IMR-90 (cell line): ENCODE data around the gene RAB5B. TPM values are rescaled to one million over a fixed set of nuclear protein-coding genes. Genes with fewer than 3 reads are reported as not detected.

ENCODE experiments used
- ATAC-seq: fragments of 200-7000 bp; cut with Tn5 transposase; 2 replicates; pipeline ENCODE4 v1.9.1; 2020; ENCODE audit warnings: low read depth, mild to moderate bottlenecking, moderate library complexity
- BruUV-seq: library from RNA; stranded (reverse); fragments of 400-500 nt; replicated peaks from 2 replicates; lab custom pipeline; 2021; lab: Mats Ljungman, UMichigan
- CTCF ChIA-PET: fragments of 300-600 bp; formaldehyde crosslinking; extraction: SDS; loops from one replicate; lab custom pipeline; 2021; ENCODE audit warnings: antibody characterized with exemption; lab: Yijun Ruan, JAX
- POLR2A ChIA-PET: fragments of 300-600 bp; sonication (Branson Sonifier 250); formaldehyde crosslinking; loops from one replicate; lab custom pipeline; 2022; ENCODE audit warnings: antibody characterized with exemption; ENCODE audit not compliant: unreplicated experiment; lab: Charles Lee
- DNase-seq: peaks from one replicate; pipeline ENCODE4 v3.0.0; 2013
- H2AFZ ChIP-seq: replicated peaks from 2 replicates; pipeline ENCODE3; 2013; ENCODE audit warnings: low read length, mild to moderate bottlenecking; ENCODE audit not compliant: poor library complexity
- H2AK5ac ChIP-seq: 2 replicates; pipeline ENCODE4 v1.6.1; 2013; ENCODE audit warnings: low read depth, low read length, inconsistent platforms
- H2AK9ac ChIP-seq: replicated peaks from 2 replicates; pipeline ENCODE3; 2013; ENCODE audit warnings: mild to moderate bottlenecking, low read depth, low read length, moderate library complexity; ENCODE audit not compliant: poor library complexity
- H2BK120ac ChIP-seq: 2 replicates; pipeline ENCODE4 v1.6.1; 2013; ENCODE audit warnings: low read depth, low read length, inconsistent platforms
- H2BK15ac ChIP-seq: 3 replicates; pipeline ENCODE4 v1.6.1; 2013; ENCODE audit warnings: low read depth, low read length, inconsistent platforms
- H2BK20ac ChIP-seq: 2 replicates; pipeline ENCODE4 v1.6.1; 2013; ENCODE audit warnings: low read depth, mild to moderate bottlenecking, inconsistent platforms, low read length, moderate library complexity
- H2BK5ac ChIP-seq: 2 replicates; pipeline ENCODE4 v1.6.1; 2013; ENCODE audit warnings: mild to moderate bottlenecking, low read depth, low read length, inconsistent platforms; ENCODE audit not compliant: poor library complexity, severe bottlenecking
- H3K14ac ChIP-seq: replicated peaks from 2 replicates; pipeline ENCODE4 v1.6.1; 2013; ENCODE audit warnings: low read depth, low read length, inconsistent platforms
- H3K18ac ChIP-seq: 2 replicates; pipeline ENCODE4 v1.6.1; 2013; ENCODE audit warnings: low read depth, low read length, control low read depth
- H3K23ac ChIP-seq: 2 replicates; pipeline ENCODE4 v1.6.1; 2013; ENCODE audit warnings: low read depth, low read length, inconsistent platforms
- H3K27ac ChIP-seq: 2 replicates; pipeline ENCODE4 v1.5.1; 2013; ENCODE audit warnings: mild to moderate bottlenecking, control low read depth, low read length; ENCODE audit not compliant: insufficient read depth
- H3K27me3 ChIP-seq: 2 replicates; pipeline ENCODE4 v1.6.1; 2013; ENCODE audit warnings: low read length; ENCODE audit not compliant: control insufficient read depth, insufficient read depth
- H3K36me3 ChIP-seq: 2 replicates; pipeline ENCODE4 v1.6.1; 2013; ENCODE audit warnings: low read length, mixed read lengths; ENCODE audit not compliant: control insufficient read depth, insufficient read depth
- H3K4ac ChIP-seq: 2 replicates; pipeline ENCODE4 v1.6.1; 2013; ENCODE audit warnings: low read depth, low read length, inconsistent platforms
- H3K4me1 ChIP-seq: 2 replicates; pipeline ENCODE4 v1.6.1; 2013; ENCODE audit warnings: low read length, mixed read lengths; ENCODE audit not compliant: control insufficient read depth, insufficient read depth
- H3K4me2 ChIP-seq: 2 replicates; pipeline ENCODE4 v1.6.1; 2013; ENCODE audit warnings: low read depth, mild to moderate bottlenecking, control low read depth, low read length, moderate library complexity
- H3K4me3 ChIP-seq: 2 replicates; pipeline ENCODE4 v1.5.1; 2013; ENCODE audit warnings: low read depth, mild to moderate bottlenecking, control low read depth, low read length, moderate library complexity; ENCODE audit not compliant: insufficient read depth
- H3K56ac ChIP-seq: 2 replicates; pipeline ENCODE4 v1.6.1; 2013; ENCODE audit warnings: low read length, inconsistent platforms; ENCODE audit not compliant: insufficient read depth; ENCODE audit errors: extremely low read depth
- H3K79me1 ChIP-seq, 2 experiments: 2 replicates each; pipeline ENCODE4 v1.6.1; 2013; ENCODE audit warnings: low read length in 2 of 2, inconsistent platforms in 1 of 2, low read depth in 1 of 2
- H3K9ac ChIP-seq: 2 replicates; pipeline ENCODE4 v1.6.1; 2013; ENCODE audit warnings: low read depth, low read length, control low read depth
- H3K9me1 ChIP-seq: 2 replicates; pipeline ENCODE4 v1.6.1; 2013; ENCODE audit warnings: low read length, inconsistent platforms; ENCODE audit not compliant: insufficient read depth
- H3K9me3 ChIP-seq: 2 replicates; pipeline ENCODE4 v1.6.1; 2013; ENCODE audit warnings: low read length; ENCODE audit not compliant: control insufficient read depth, insufficient read depth
- H4K20me1 ChIP-seq: 2 replicates; pipeline ENCODE4 v1.6.1; 2013; ENCODE audit warnings: low read length, inconsistent platforms; ENCODE audit not compliant: insufficient read depth
- H4K5ac ChIP-seq: 2 replicates; pipeline ENCODE4 v1.6.1; 2013; ENCODE audit warnings: mild to moderate bottlenecking, low read depth, low read length, control low read depth
- H4K8ac ChIP-seq, 2 experiments: 2 replicates each; pipeline ENCODE4 v1.6.1; 2013; ENCODE audit warnings: low read depth in 2 of 2, low read length in 2 of 2, control low read depth in 1 of 2, inconsistent platforms in 1 of 2
- H4K91ac ChIP-seq: 2 replicates; pipeline ENCODE4 v1.6.1; 2013; ENCODE audit warnings: low read depth, low read length, inconsistent platforms; ENCODE audit not compliant: insufficient read depth
- BHLHE40 ChIP-seq: fragments of 150-350 bp; IDR thresholded peaks from 2 replicates; pipeline ENCODE4 v1.6.1; 2016; ENCODE audit warnings: mild to moderate bottlenecking, low read depth, low read length
- CEBPB ChIP-seq: IDR thresholded peaks from 2 replicates; pipeline ENCODE4 v1.6.1; 2012; ENCODE audit warnings: low read depth, low read length, improper control_type of control experiment
- CHD1 ChIP-seq: IDR thresholded peaks from 2 replicates; pipeline ENCODE4 v1.6.1; 2012; ENCODE audit warnings: low read depth, low read length, improper control_type of control experiment
- CTCF ChIP-seq: conservative IDR thresholded peaks from 2 replicates; pipeline ENCODE4 v1.5.1; 2012; ENCODE audit warnings: mild to moderate bottlenecking, low read depth, low read length, improper control_type of control experiment
- FOS ChIP-seq: fragments of 150-350 bp; IDR thresholded peaks from 2 replicates; pipeline ENCODE4 v1.6.1; 2016; ENCODE audit warnings: low read depth, low read length
- MAFK ChIP-seq: IDR thresholded peaks from 2 replicates; pipeline ENCODE4 v1.6.1; 2012; ENCODE audit warnings: low read depth, low read length, improper control_type of control experiment
- MAZ ChIP-seq: IDR thresholded peaks from 2 replicates; pipeline ENCODE4 v1.6.1; 2012; ENCODE audit warnings: low read depth, mild to moderate bottlenecking, low read length, improper control_type of control experiment, moderate library complexity, borderline replicate concordance
- MXI1 ChIP-seq: IDR thresholded peaks from 2 replicates; pipeline ENCODE4 v1.6.1; 2012; ENCODE audit warnings: low read depth, mild to moderate bottlenecking, low read length, moderate library complexity, borderline replicate concordance
- NFE2L2 ChIP-seq: fragments of 150-350 bp; IDR thresholded peaks from 2 replicates; pipeline ENCODE4 v1.6.1; 2016; ENCODE audit warnings: low read depth, mild to moderate bottlenecking, low read length
- POLR2A ChIP-seq: IDR thresholded peaks from 2 replicates; pipeline ENCODE4 v1.6.1; 2012; ENCODE audit warnings: mild to moderate bottlenecking, low read depth, low read length
- RAD21 ChIP-seq: IDR thresholded peaks from 2 replicates; pipeline ENCODE4 v1.6.1; 2012; ENCODE audit warnings: low read length, improper control_type of control experiment
- RCOR1 ChIP-seq: IDR thresholded peaks from 2 replicates; pipeline ENCODE4 v1.6.1; 2012; ENCODE audit warnings: mild to moderate bottlenecking, low read length, improper control_type of control experiment; ENCODE audit not compliant: insufficient replicate concordance
- RFX5 ChIP-seq: IDR thresholded peaks from 2 replicates; pipeline ENCODE4 v1.8.0; 2012; ENCODE audit warnings: low read depth, mild to moderate bottlenecking, low read length, moderate library complexity
- SMC3 ChIP-seq: fragments of 150-350 bp; IDR thresholded peaks from 2 replicates; pipeline ENCODE4 v1.6.1; 2016; ENCODE audit warnings: low read depth, mild to moderate bottlenecking, antibody characterized with exemption, low read length, moderate library complexity
- USF2 ChIP-seq: fragments of 150-350 bp; IDR thresholded peaks from 2 replicates; pipeline ENCODE4 v1.6.1; 2017; ENCODE audit warnings: mild to moderate bottlenecking, antibody characterized with exemption, low read length, low read depth
- WGBS, 2 experiments: methylation state at CpG; one replicate each; pipeline versions ENCODE4 v1.1.5 to v1.1.7; 2013; ENCODE audit warnings: missing lambda C conversion rate in 2 of 2; ENCODE audit not compliant: insufficient read length in 1 of 2; ENCODE audit errors: extremely low coverage in 2 of 2; 5-methylcytosine and 5-hydroxymethylcytosine counted together
- dilution Hi-C: fragments of 300-500 bp; cut with HindIII; formaldehyde crosslinking; loops from one replicate; pipeline ENCODE4 v1.14.3; 2018; ENCODE audit warnings: low sequenced_read_pairs; ENCODE audit not compliant: unreplicated experiment
- in situ Hi-C: fragments of 300-500 bp; cut with MboI; formaldehyde crosslinking; loops from 3 replicates; pipeline ENCODE4 v1.14.3; 2019; ENCODE audit warnings: low sequenced_read_pairs, inconsistent platforms, mixed read lengths
- intact Hi-C: fragments of 100-400 bp; cut with micrococcal nuclease; formaldehyde crosslinking; loops from 2 replicates; pipeline ENCODE4 v1.10.0; 2022
- polyA plus RNA-seq, 3 experiments: library from polyadenylated mRNA; depleted of rRNA; stranded (reverse); fragments of >200 nt; gene quantifications; 2 replicates each; pipeline ENCODE4 v1.2.3, GENCODE V29; 2012; ENCODE audit warnings: low replicate concordance in 1 of 3
- total RNA-seq: library from RNA; depleted of rRNA; stranded (reverse); fragments of >200 nt; gene quantifications from 2 replicates; pipeline ENCODE4 v1.2.3, GENCODE V29; 2012
- TF ChIP-seq, protein P1 (sequence below): fragments of 150-350 bp; IDR thresholded peaks from 2 replicates; pipeline ENCODE4 v1.6.1; 2016; ENCODE audit warnings: low read depth, mild to moderate bottlenecking, low read length, moderate library complexity, borderline replicate concordance

The RAB5B gene
- total and polyA plus RNA-seq, 2 of the 4 experiments (the other 2 are of a cell fraction), result 56.5 to 99.2 TPM

DNA sequence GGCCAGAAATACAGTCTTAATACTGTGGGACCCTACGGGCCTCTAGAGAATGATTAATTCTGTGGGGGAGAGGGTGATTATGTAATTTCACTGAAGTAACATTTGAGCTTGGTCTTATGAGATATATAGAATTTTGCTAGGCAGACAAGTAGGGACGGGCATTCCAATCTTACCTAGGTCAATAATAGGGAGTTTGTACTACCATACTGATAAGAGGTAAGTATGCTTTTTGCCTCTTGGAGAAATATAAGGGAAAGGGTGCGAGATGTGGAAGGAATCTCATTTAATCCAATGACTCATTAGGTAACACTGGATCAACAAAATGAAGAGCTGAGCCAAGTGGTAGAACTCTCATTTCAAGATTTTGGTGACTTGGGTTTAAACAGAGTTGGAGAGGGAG lies 5.2 kb downstream of the RAB5B start:
- in situ Hi-C loops, result no loop called here
- BruUV-seq, result no TSS peak

More for the DNA sequence above, 5.2 kb downstream of the RAB5B start:
- no peak overlapping the region for H2AK5ac ChIP-seq
- H2AFZ ChIP-seq, result no peak overlapping the region
- no peak overlapping the region for H3K9ac ChIP-seq
- no peaks in the 10 kb centered on the region for H3K9me3 ChIP-seq
- no peak overlapping the region for H2BK15ac ChIP-seq
- no peak overlapping the region for H2AK9ac ChIP-seq
- no CpG with 5 or more reads among the region's 3 CpGs for WGBS, 2 experiments
- H3K79me1 ChIP-seq, result peaks cover 16 to 75% of the 10 kb centered on the region in 2 experiments
- no peaks in the 10 kb centered on the region for H3K27me3 ChIP-seq
- H2BK120ac ChIP-seq, result no peak overlapping the region
- no peak overlapping the region for H3K4me2 ChIP-seq
- H4K91ac ChIP-seq, result no peak overlapping the region
- TF ChIP-seq SMC3, result no peak
- no peak for TF ChIP-seq NFE2L2
- no peak for TF ChIP-seq USF2
- no peak for TF ChIP-seq CHD1
- TF ChIP-seq RAD21, result no peak
- TF ChIP-seq MAZ, result no peak
- TF ChIP-seq POLR2A, result no peak
- no peak for TF ChIP-seq RFX5
- no peak for TF ChIP-seq CEBPB
- TF ChIP-seq MAFK, result no peak
- no peak for TF ChIP-seq FOS
- no peak for TF ChIP-seq CTCF
- no peak for TF ChIP-seq MXI1
- no peak for TF ChIP-seq RCOR1
- TF ChIP-seq, protein P1, sequence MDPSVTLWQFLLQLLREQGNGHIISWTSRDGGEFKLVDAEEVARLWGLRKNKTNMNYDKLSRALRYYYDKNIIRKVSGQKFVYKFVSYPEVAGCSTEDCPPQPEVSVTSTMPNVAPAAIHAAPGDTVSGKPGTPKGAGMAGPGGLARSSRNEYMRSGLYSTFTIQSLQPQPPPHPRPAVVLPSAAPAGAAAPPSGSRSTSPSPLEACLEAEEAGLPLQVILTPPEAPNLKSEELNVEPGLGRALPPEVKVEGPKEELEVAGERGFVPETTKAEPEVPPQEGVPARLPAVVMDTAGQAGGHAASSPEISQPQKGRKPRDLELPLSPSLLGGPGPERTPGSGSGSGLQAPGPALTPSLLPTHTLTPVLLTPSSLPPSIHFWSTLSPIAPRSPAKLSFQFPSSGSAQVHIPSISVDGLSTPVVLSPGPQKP, result no peak
- TF ChIP-seq BHLHE40, result no peak
- H4K5ac ChIP-seq, result no peak overlapping the region
- intact Hi-C loops, result no loop called here
- no peak overlapping the region for H3K56ac ChIP-seq
- H3K23ac ChIP-seq, result no peak overlapping the region
- peaks cover 32% of the 10 kb centered on the region; the same call in 1 of the 2 replicates for H4K20me1 ChIP-seq
- H3K27ac ChIP-seq, result no peak overlapping the region
- H3K9me1 ChIP-seq, result no peaks in the 10 kb centered on the region; the same call in 1 of the 2 replicates
- no peak overlapping the region for H3K4me3 ChIP-seq
- H4K8ac ChIP-seq, result no peak overlapping the region
- ChIA-PET POLR2A (no interaction called here), CTCF (interaction anchor here (1.1 kb wide), 1 partner anchor 16 kb away, joined by 4 read pairs; no protein-coding TSS in a partner anchor)
- no peak for ATAC-seq
- H3K36me3 ChIP-seq, result peaks cover 24% of the 10 kb centered on the region
- H3K14ac ChIP-seq, result no peak overlapping the region
- H3K18ac ChIP-seq, result no peak overlapping the region
- DNase-seq, result no peak
- no peak overlapping the region for H3K4ac ChIP-seq
- H3K4me1 ChIP-seq, result peaks cover 2% of the 10 kb centered on the region; the same call in 1 of the 2 replicates
- no peak overlapping the region for H2BK20ac ChIP-seq
- no peak overlapping the region for H2BK5ac ChIP-seq
- dilution Hi-C loops, result no loop called here
